ENCODE results near the gene DRG2. TPM values are rescaled to one million over a fixed set of nuclear protein-coding genes. Genes with fewer than 3 reads are reported as not detected.

The DRG2 gene
- total RNA-seq, 4 donors from 2014 or later: 27.4 to 43.7 (median 33.9) TPM

DNA sequence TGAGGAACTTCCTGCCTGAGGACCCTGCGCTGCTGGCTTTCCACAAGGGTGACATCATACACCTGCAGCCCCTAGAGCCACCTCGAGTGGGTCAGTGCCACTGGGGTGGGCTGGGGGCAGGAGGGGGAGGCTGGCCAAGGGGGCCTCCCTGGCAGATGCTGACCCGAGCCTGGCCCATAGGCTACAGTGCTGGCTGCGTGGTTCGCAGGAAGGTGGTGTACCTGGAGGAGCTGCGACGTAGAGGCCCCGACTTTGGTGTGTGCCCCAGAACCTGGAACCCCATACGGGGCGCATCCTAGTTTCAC is 69.2 kb downstream of the DRG2 start:
- TF ChIP-seq, protein P1, sequence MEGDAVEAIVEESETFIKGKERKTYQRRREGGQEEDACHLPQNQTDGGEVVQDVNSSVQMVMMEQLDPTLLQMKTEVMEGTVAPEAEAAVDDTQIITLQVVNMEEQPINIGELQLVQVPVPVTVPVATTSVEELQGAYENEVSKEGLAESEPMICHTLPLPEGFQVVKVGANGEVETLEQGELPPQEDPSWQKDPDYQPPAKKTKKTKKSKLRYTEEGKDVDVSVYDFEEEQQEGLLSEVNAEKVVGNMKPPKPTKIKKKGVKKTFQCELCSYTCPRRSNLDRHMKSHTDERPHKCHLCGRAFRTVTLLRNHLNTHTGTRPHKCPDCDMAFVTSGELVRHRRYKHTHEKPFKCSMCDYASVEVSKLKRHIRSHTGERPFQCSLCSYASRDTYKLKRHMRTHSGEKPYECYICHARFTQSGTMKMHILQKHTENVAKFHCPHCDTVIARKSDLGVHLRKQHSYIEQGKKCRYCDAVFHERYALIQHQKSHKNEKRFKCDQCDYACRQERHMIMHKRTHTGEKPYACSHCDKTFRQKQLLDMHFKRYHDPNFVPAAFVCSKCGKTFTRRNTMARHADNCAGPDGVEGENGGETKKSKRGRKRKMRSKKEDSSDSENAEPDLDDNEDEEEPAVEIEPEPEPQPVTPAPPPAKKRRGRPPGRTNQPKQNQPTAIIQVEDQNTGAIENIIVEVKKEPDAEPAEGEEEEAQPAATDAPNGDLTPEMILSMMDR (IDR thresholded peaks at IDR 0.05): no peak
- no peak for TF ChIP-seq POLR2AphosphoS5 (IDR thresholded peaks at IDR 0.05)
- TF ChIP-seq EP300 (IDR thresholded peaks at IDR 0.05): no peak
- no peak for TF ChIP-seq POLR2A (IDR thresholded peaks at IDR 0.05)
- WGBS, 2 donors (ENCODE audit: low coverage in 1 of 2): 100% methylated on average over 2 of the region's 10 CpGs; no CpG with 5 or more reads in 1 of the 2 donors
- ATAC-seq: no peak
- Histone ChIP-seq H3K36me3 (no peaks in the 10 kb centered on the region), H3K27ac (peak overlapping the region in 2 of 4 donors; percentile 24 to 63), H3K9me3 (no peaks in the 10 kb centered on the region), H3K4me1 (peaks cover 0 to 44% (median 6%) of the 10 kb centered on the region in 3 donors), H3K27me3 (no peaks in the 10 kb centered on the region), H3K4me3 (no peak overlapping the region)

Other genes with a start within 250 kb of the DRG2 start
- gene TOM1L2, start 115.5 kb upstream of the DRG2 start, total RNA-seq: 10 to 100 TPM; 49.6 to 88.9 (median 74.8) TPM
- 1 to 10 TPM; 1.1 to 3.5 (median 1.7) TPM for gene DRC3, start 115.1 kb upstream of the DRG2 start, total RNA-seq
- gene ATPAF2, start 48.8 kb upstream of the DRG2 start, total RNA-seq: 10 to 100 TPM in 3 of 4 donors, 1 to 10 TPM in 1; 8.3 to 19.9 (median 12.3) TPM
- 10 to 100 TPM; 22.8 to 44.8 (median 33.9) TPM for gene GID4, start 48.5 kb upstream of the DRG2 start, total RNA-seq
- 1 to 10 TPM in 1 of 4 donors, under 1 TPM in 3; 0.59 to 1.2 (median 0.70) TPM for gene MYO15A, start 20.8 kb downstream of the DRG2 start, total RNA-seq
- gene ALKBH5, start 95.9 kb downstream of the DRG2 start, total RNA-seq: 100 to 1,000 TPM; 123 to 207 (median 131) TPM
- 10 to 100 TPM; 16.7 to 31.7 (median 22.1) TPM for gene LLGL1, start 137.7 kb downstream of the DRG2 start, total RNA-seq
- gene FLII, start 170.8 kb downstream of the DRG2 start, total RNA-seq: 100 to 1,000 TPM; 283 to 543 (median 310) TPM
- 10 to 100 TPM; 10.8 to 19.0 (median 12.5) TPM for gene MIEF2, start 172.7 kb downstream of the DRG2 start, total RNA-seq
- gene TOP3A, start 227.0 kb downstream of the DRG2 start, total RNA-seq: 10 to 100 TPM; 19.6 to 49.7 (median 26.8) TPM
- gene SMCR8, start 227.3 kb downstream of the DRG2 start, total RNA-seq: 10 to 100 TPM; 14.0 to 20.0 (median 14.9) TPM